CD4-positive, alpha-beta T cell treated with Interleukin-2 at 100 ng/mL for 4 hours (primary cell): ENCODE measurements around the gene MOBP.
"Not testable (repeated sequence)": the region's sequence is repeated elsewhere in the genome, so short reads cannot be mapped to it uniquely, and the experiment has no call there.

Source experiments
- DNase-seq: peaks from one replicate; pipeline ENCODE4 v3.0.0-alpha.2; 2020; ENCODE audit warnings: low spot score

MOBP gene, protein sequence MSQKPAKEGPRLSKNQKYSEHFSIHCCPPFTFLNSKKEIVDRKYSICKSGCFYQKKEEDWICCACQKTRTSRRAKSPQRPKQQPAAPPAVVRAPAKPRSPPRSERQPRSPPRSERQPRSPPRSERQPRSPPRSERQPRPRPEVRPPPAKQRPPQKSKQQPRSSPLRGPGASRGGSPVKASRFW

DNA sequence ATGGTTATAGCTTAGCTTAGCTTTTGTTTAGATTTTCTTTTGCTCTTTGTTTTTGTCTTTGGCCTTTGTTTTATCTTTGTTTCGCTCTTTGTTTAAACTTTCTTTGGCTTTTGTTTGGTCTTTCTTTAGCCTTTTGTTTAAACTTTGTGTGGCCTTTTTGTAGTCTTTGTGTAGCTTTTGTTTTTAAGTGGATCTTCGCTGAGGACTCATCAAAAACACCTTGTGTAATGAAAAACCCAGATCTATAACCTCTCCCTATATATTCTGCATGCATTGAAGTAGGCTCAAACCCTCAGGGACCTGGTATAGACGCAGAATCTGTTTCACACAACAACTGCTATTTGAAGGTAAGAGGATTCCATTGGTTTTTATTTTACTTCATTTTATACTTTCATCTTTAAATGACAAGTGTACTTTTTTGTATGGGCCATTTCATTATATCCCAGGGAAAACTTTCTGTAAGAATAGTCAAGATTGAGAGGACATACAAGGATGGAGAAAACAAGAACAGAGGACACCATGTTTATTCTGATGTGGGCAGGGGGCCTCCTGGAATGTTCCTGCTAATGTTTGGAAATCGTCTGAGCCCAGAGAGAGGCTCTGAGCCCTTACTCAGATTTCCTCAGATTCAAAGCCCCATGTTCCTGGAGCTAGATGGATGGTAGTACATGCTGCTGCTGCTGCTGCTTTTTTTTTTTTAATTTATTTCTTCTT is at the start of gene MOBP:
TSS of gene MOBP (plus strand) at position 287 of the 714 bp plus-strand sequence. CDS start 34,390 bp downstream, outside the sequence.
- no peak for DNase-seq

DNA sequence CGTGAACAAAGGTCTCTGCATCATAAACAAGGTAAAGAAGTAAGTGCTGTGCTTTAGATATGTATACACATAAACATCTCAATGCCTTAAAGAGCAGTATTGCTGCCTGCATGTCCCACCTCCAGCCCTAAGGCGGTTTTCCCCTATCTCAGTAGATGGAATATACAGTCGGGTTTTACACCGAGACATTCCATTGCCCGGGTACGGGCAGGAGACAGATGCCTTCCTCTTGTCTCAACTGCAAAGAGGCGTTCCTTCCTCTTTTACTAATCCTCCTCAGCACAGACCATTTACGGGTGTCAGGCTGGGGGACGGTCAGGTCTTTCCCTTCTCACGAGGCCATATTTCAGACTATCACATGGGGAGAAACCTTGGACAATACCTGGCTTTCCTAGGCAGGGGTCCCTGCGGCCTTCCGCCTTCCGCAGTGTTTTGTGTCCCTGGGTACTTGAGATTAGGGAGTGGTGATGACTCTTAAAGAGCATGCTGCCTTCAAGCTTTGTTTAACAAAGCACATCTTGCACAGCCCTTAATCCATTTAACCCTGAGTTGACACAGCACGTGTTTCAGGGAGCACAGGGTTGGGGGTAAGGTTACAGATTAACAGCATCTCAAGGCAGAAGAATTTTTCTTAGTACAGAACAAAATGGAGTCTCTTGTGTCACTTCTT is 48.8 kb upstream of the MOBP start:
- DNase-seq, result not testable (repeated sequence)

DNA sequence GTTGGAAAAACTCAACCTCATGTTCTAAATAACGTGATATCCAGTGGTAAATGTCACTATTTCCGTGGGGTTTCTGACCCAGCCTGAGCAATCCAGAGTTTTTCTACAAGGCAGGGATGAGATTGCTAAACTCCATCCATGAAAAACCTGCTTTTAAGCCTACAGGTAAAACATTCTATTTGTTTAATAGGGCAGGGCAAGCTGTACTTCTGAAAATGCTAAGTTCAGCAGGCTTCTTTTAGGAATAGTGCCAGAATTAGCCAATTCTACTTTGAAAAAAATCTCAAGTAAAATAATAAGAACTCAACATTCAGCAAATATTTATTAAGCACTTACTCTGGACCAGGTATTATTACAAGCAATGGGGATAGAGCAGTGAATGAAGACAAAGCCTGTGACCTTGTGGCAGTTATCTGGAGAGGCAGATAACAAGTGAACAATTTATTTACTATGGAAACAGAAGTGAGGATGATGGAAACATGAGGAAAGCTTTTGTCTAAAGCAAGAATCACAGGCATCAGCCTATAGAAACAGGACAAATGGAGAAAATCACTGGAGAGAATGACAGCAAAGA is 47.7 kb upstream of the MOBP start:
- DNase-seq, result no peak

DNA sequence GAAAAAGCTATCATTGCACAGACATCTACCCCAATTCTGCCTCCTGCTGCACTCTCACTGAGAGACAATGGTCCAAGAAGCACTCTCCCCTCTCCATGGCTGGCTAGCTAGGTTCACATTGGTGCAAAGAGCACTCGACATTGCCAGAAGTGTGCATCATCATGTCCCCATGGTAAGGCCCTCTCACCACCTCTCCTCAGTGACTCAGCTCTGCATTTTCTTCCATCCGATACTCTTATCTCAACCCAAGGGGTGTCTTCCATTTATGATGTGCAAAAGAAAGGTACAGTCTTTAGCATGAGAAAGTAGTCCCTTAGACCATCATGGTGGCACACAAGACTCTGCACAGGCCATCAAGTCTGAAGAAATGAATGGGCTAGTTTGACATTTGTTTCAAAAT is 46.9 kb upstream of the MOBP start:
- no peak for DNase-seq

DNA sequence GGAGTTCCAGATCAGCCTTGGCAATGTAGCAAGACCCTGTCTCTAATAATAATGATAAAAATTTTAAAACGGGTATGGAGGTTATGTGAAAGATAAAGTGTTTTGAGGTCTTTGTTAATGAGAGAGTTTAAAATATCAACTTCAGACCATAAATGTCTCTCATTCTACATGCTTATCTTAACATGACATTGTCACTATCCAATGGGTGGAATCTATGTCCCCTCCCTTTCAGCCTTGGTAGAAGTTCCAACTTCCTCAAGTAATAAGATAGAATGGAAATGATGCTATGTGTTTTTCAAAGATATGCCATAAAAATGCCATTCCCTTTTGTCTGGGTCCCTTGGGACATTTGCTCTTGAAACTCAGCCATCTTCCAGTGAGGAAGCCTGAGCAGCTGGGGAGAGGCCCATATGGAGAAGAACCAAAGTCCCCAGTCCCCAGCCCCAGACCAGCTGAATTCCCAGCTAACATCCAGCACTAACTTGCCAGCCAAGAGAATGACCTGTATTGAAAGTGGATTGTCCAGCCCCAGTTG is 44.0 kb upstream of the MOBP start:
- DNase-seq, result no peak

DNA sequence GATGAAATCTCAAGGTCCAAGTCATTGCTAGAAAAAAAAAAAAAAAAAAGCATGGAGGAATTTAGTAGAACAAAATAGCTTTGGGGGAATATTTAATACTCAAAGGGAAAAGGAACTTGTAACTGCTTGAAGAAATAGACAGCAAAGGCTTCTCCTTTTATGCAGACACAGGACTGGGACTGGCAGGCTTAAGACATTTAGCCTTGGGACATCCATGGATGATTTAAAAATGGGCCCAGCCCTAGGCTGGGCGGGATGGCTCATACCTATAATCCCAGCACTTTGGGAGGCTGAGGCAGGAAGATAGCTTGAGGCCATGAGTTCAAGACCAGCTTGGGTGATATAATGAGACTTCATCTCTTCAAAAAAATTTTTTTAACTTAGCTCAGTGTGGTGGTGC is 41.2 kb upstream of the MOBP start:
- DNase-seq, result no peak

DNA sequence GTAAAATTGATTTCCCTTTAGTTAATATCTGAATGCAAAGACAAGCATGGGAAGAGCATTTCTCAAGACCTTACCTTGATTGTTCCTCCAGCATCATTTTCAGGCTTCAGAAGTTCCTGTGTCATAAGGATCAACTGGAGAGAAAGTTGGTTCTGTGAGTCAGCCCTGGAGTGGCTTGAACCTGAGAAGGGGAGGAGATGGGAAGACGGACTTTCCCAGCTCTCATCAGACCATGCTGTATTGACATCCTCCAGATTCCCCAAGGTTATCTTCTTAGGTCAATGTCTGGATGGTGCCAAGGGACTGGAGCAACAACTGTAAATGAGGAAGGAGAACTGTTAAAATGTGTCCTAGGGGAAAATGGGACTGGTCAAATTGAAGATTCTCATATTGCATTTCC is 40.0 kb upstream of the MOBP start:
- DNase-seq, result no peak

DNA sequence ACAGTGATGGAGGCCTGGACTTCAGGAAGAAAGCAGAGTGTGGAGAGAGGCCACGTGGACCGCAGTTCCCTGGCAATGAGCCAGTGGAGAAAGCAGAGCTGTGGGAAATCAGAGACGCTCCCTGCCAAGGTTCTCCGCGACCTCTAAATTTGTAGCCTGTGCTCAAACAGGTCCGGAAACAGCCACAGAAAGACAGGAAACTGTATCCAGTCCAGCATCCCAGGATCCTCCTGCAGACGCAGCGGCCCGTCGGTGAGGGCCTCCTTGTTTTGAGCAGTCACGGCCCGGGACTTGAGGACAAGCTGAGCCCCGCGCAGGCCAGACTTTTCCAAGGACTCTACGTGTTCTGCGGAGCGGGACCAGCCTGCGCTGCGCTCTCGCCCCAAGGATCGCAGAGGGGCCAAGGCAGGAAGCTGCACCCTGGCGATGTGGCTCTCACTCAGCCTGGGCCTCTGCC is 38.7 kb upstream of the MOBP start:
- DNase-seq, result no peak

DNA sequence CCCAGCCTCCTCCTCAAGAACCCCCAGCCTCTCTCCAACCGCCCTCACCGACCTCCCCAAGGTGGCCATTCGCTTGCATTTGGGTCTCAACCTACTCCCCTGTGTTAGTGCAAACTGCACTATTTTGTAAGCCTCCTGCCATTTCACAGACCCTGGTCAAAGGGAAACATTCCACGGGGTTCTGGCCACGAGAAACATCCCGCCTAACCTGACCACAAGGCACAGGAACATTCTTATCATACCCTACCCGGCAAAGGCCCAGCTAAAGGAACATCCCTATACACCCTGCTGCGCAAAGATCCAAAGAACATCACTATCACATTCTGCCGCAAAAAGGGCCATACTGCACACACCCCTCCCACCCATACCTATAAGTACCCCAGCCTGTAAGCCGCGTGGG is 38.0 kb upstream of the MOBP start:
- no peak for DNase-seq

DNA sequence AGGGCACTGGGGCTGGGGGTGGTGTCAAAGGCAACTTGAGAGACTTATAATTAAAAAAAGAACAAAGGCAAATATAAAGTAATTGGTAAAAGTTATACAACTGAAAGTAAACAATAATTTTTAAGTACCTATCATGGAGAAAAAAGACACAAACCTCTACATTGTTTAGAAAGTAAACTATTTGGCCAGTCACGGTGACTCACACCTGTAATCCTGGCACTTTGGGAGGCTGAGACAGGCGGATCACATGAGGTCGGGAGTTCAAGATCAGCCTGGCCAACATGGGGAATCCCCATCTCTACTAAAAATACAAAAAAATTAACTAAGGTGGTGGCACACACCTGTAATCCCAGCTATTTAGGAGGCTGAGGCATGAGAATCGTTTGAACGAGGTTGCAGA is 35.1 kb upstream of the MOBP start:
- DNase-seq, result no peak

DNA sequence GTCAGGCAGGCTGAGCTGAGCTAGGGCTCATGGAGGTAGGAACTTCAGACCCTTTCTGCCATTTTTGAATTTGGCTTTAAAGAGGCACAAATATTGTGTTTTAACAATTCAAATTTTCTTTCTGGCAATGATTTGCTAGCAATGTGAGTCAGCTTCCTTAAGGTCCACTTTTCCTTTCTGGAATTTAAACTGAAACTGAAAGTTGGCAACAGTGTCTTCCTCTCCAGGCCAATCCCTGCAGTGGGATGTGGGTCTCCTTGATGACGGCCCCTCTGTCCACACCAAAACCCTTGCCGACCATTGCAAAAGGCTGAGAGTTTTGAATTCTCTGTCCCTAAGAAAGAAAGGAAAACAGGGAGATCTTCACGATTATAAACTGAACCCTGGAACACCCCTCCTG is 33.8 kb upstream of the MOBP start:
- DNase-seq, result no peak

DNA sequence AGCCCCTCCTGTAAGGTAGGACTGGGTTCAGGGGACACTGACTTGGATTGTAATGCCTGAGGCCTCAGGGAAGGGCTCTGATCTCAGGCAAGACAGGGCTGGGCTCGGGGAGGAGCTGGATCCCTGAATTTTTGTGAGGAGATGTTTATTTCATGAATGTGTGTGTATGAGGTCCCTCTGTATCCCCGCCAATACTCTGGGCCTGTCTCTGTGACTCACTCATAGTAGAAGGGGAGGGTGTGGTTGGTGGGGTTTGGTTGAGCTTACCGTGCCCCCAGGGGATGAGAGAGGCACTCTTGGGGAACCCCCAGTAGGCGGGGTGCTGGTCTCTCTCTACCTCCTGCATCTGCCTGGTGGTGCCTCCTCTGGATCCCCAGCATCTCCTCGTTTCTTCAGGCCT is 32.9 kb upstream of the MOBP start:
- DNase-seq, result no peak

DNA sequence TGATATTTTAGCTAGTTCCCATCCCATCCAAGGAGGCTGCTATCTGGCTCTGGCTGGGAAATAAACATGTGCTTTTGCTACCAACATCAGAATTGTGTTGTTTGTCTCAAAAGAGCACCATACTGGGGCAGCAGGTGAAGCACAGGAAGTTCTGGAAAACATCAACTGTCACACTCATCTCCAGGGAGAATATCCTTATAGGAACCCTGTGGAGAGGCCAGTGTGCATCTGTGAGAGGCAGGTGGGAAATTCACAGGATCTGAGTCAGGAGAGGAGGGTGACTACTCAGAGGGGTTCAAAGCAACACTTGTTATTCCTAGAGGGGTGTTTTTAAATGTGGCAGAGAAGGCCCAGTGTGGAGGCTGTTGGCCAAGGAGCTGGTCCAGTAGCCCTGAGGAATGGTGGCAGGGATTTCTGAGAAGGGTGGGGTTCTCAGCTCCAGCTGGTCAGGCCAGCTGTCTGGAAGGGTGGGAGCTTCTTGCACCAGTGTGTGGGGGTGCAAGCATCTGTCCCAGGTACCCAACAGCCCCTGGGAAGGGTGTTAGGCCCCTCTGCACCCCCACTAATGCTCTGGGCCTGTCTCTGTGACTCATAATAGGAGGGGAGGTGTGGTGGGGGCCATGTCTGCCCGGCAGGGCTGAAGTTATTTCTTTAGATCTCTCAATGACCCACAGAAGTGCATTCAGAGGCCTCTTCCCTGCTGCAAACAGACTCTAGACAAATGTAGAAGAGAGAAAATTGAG is 32.3 kb upstream of the MOBP start:
- DNase-seq, result no peak

DNA sequence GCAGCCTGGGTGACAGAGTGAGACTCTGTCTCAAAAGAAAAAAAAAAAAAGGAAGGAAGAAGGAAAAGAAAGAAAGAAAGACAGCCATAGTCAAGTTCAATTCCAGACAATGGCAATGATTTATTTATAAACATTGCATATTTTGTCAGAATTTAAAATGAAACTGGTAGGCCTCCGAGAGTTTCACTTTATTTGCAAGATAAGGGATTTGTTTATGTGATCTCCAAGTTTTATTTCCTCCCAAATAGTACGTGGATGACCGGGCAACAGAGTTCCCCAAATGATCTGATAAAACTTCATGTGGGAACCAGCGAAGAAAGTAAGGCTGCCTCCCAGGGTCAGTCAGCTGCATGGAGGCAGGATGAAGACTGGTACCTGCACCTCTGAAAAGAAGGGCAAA is 28.6 kb upstream of the MOBP start:
- DNase-seq, result no peak

DNA sequence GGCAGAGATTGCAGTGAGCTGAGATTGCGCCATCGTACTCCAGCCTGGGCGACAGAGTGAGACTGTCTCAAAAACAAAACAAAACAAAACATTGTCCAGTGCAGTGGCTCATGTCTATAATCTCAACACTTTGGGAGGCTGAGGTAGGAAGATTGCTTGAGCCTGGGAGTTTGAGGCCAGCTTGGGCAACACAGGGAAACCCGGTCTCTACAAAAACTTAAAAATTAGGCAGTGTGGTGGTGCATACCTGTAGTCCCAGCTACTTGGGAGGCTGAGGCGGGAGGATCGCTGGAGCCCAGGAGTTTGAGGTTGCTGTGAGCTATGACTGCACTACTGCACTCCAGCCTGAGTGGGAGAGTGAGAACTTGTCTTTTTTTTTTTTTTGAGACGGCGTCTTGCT is 27.2 kb upstream of the MOBP start:
- DNase-seq, result no peak

DNA sequence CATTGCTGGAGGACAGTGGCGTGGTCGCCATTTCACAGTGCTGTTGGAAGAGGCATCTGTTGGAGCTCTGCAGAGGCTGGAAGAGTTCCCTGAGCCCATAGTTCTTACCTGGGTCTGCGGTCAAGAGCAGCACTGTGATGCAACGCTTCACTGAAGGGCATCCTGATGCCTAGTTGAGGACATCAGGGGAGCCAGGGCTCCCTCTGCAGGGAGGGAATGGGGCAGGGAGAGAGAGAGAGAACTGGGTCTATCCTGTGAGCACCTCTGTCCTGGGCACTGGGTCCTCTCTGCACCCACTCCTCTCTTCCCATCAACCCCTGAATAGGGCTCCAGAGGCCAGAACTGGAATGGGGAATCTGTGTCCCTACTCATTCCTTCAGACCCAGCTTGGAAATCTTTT is 23.9 kb upstream of the MOBP start:
- no peak for DNase-seq

DNA sequence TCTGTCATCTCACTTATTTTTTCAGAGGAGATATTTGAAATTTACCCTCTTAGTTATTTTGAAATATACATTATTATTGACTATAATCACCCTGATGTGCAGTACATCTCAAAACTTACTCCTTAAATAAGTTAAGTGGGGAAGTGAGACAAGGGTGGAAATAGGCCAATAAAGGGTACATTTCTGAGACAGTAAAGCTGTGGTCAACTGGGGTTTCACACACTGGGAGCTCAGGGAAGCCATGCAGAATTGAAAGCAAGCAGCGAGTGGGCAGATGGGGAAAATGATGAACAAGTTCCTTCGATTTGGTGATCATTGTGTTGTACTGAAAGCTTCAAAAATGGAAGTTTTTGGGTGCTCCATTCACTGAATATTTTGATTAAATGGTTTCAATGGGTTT is 21.6 kb upstream of the MOBP start:
- no peak for DNase-seq

DNA sequence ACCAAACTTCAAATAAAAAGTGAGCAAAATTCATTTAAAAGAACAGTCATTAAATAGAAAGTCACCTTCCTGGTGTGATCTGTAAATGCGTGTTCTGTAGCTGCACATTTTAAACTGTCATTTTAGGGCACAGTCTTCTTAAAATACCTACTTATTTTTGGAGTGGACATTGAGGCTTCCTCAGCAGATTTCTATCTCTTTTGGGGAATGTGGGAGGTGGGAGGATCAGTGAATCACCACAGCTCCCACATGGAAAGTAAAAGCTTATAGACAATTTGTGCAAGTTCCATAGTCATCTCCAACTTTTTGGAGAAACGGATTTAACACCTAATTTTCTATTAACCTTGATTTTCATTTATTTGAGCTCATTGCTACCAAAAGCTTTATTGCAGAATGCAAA is 21.0 kb upstream of the MOBP start:
- DNase-seq, result no peak

DNA sequence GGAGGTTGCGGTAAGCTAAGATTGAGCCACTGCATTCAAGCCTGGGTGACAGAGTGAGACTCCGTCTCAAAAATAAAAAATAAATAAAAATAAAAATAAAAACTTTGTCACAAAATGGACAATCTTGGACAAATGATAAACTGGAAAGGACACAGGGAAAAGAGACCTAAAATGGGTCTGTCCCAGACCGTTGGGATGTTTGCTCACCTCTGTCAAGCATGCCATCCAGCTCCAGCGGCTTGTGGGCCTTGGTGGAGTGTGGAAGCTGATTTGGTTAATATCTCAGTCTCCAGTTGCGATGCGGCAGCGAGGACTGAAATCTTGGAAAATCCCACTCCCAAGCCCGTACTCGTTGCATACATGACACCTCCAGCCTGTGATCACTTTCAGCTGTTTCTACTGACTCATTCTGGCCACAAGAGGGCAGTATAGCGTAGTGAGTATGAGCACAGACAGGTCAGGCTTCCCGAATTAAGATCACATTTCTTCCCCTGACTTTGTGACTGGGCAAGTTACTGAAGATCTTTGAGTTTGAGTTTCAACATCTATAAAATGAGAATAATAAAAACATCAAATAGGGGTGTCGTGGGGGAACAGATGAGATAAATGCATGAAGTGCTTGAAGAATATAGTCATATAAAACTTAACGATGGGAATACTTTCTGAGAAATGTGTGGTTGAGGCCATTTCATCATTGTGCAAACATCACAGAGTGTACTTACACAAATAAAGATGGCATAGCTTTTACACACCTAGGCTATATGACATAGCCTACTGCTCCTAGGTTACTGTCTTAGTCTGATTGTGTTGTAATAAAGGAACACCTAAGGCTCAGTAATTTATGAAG is 19.6 kb upstream of the MOBP start:
- DNase-seq, result peak; percentile 76

DNA sequence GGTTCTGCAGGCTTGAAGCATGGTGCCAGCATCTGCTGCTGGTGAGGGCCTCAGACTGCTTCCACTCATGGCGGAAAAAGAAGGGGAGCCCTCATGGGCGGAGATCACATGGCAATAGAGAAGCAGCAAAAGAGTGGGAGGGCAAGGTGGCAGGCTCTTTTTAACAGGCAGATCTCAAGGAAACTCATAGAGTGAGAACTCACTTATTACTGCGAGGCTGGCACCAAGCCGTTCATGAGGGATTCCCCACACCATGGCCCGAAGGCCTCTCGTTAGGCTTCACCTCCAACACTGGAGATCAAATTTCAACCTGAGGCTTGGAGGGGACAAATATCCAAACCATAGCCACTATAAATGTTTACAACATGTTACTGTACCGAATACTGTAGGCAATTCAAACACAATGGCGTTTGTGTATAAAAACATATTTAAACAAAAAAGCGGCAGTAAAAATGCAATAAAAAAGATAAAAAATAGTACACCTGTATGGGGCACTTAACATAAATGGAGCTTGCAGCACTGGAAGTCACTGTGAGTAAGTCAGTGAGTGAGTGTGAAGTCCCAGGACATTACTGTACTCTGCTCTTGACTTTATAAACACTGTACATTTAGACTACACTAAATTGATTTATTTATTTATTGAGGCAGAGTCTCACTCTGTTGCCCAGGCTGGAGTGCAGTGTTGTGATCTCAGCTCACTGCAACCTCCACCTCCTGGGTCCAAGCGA is 18.8 kb upstream of the MOBP start:
- DNase-seq, result no peak

DNA sequence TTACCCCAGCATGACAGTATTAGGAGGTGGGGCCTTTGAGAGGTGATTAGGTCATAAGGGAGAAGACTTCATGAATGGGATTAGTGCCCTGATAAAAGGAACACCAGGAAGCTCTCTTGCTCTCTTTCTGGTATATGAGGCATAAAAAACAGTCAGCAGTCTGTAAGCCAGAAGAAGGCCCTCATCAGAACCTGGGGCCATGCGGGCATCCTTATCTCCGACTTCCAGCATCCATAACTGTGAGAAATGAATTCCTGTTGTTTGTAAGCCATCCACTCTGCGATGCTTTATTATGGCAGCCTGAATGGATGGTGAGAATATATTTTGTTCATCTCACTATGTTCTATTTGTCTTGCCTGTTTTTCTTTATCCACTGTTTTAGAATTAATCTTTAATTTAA is 17.7 kb upstream of the MOBP start:
- no peak for DNase-seq
